Right cardiac atrium (tissue), 5 donors: ENCODE measurements around the gene NUP54. TPM values are rescaled to one million over a fixed set of nuclear protein-coding genes. Genes with fewer than 3 reads are reported as not detected.

Experiments used
- ATAC-seq, 2 donors: fragments of 200-7000 bp; cut with Tn5 transposase; one replicate each; pipeline versions ENCODE4 v1.8.0 to v1.9.1; 2020; ENCODE audit warnings: moderate library complexity in 2 of 2, mild to moderate bottlenecking in 1 of 2
- DNase-seq, 3 donors: peaks; one replicate each; pipeline ENCODE4 v3.0.0-alpha.2; 2020
- H3K27ac ChIP-seq: one replicate; pipeline ENCODE4 v1.5.1; 2013; ENCODE audit warnings: mild to moderate bottlenecking, low read length, control low read depth, moderate library complexity
- H3K27me3 ChIP-seq: one replicate; pipeline ENCODE4 v1.6.1; 2013; ENCODE audit not compliant: control insufficient read depth, insufficient read depth
- H3K4me1 ChIP-seq: one replicate; pipeline ENCODE4 v1.6.1; 2013; ENCODE audit warnings: low read length; ENCODE audit not compliant: control insufficient read depth, insufficient read depth
- H3K4me3 ChIP-seq: one replicate; pipeline ENCODE4 v1.5.1; 2013; ENCODE audit warnings: low read length, control low read depth
- H3K9me3 ChIP-seq: one replicate; pipeline ENCODE4 v1.6.1; 2013; ENCODE audit warnings: low read length; ENCODE audit not compliant: control insufficient read depth
- WGBS: extraction: QIAGEN DNeasy Blood & Tissue Kit; methylation state at CpG from one replicate; pipeline ENCODE4 v1.1.7; 2013; 5-methylcytosine and 5-hydroxymethylcytosine counted together
- intact Hi-C, 4 donors: fragments of 100-400 bp; cut with DNase I; formaldehyde crosslinking; loops; one replicate each; pipeline versions ENCODE4 v1.11.0 to v1.14.0; 2022 to 2023
- long read RNA-seq, 4 donors: library from polyadenylated mRNA; unstranded; transcript quantifications; one replicate each; pipeline ENCODE4 v2.0.0, GENCODE V29; 2020 to 2021
- polyA plus RNA-seq: library from polyadenylated mRNA; stranded (reverse); fragments of 200-250 nt; gene quantifications from one replicate; pipeline ENCODE4 v1.2.3, GENCODE V29; 2013
- total RNA-seq, 4 donors: library from RNA; stranded (reverse); fragmentation: NEBNext Ultra II Directional; extraction: Animal tissue kit (Norgen Biotek cat#: 25700); gene quantifications; one replicate each; pipeline ENCODE4 v1.2.1, GENCODE V29; 2021
- donor health status: healthy with polysubstance abuse.
- donor health status: DM: no; HTN: yes; CAD: no.
- donor health status: DM: no; HTN: no; CAD: no.
- donor health status: DM: no; HTN: yes; CAD: no; lungs with severe emphysema.
- donor health status: DM: yes; HTN: yes; CAD: no.

The NUP54 gene, protein sequence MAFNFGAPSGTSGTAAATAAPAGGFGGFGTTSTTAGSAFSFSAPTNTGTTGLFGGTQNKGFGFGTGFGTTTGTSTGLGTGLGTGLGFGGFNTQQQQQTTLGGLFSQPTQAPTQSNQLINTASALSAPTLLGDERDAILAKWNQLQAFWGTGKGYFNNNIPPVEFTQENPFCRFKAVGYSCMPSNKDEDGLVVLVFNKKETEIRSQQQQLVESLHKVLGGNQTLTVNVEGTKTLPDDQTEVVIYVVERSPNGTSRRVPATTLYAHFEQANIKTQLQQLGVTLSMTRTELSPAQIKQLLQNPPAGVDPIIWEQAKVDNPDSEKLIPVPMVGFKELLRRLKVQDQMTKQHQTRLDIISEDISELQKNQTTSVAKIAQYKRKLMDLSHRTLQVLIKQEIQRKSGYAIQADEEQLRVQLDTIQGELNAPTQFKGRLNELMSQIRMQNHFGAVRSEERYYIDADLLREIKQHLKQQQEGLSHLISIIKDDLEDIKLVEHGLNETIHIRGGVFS
- total RNA-seq = 10 to 100 TPM; 22.9 to 24.9 (median 23.5) TPM
- 11.7 TPM for polyA plus RNA-seq
- long read RNA-seq, donor 1, transcript NUP54-201 (12 exons, 2,367 nt) = major isoform, 15 of 19 reads
- long read RNA-seq, donor 1, partial matches to known transcripts = 2 of 19 reads
- long read RNA-seq, donor 1, other reads (novel, unspliced or antisense) = 0 of 19 reads
- long read RNA-seq, donor 2, partial matches to known transcripts = 0 of 3 reads
- long read RNA-seq, donor 2, other reads (novel, unspliced or antisense) = 0 of 3 reads
- long read RNA-seq, donor 3, transcript NUP54-211 (11 exons, 1,385 nt) = minor isoform, 15 of 81 reads
- long read RNA-seq, donor 3, transcript NUP54-201 (12 exons, 2,367 nt) = major isoform, 44 of 81 reads
- long read RNA-seq, donor 3, partial matches to known transcripts = 2 of 81 reads
- long read RNA-seq, donor 3, other reads (novel, unspliced or antisense) = 17 of 81 reads
- long read RNA-seq, donor 4, partial matches to known transcripts = 0 of 5 reads
- long read RNA-seq, donor 4, other reads (novel, unspliced or antisense) = 2 of 5 reads

DNA sequence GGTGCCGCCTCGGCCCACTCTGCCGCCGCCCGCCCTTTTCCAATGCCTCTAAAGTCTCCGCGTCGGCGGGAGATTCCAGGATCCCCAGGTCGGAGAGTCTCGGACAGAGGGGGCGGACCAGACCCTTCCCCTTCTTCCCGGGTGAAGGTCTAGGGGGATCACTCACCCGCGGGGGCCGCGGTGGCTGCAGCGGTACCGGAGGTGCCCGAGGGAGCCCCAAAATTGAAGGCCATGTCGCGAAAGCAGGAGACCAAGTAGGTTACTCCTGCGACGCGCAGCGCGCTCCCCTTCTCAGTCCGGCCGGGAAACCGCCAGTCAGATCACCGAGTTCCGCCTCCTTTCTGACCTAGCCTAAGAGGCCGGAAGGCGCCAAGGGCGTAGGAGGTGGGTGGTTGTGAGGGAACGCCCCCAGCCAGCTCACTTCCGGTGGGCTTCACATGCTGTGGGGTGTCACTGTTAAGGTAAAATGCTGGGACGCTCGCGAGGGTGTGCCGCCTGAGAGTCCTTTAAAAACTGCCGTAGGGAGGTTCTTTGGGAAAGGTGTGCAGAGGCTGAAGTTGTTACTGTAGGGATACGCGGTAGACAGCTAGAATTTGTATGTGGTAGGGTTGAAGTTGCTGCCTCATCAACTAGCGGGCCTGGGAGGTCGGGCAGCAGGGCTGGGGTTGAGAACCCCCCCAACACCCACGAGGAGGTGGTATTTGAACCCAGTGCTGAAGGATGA is at the start of gene NUP54:
Gene NUP54 (minus strand): TSS at position 256 of the 724 bp plus-strand sequence. CDS start 23 bp downstream, at position 233.
- ATAC-seq (peak; percentile 99 to 100), DNase-seq (peak; percentile 95 to 97 (median 97))
- H3K4me3 ChIP-seq = peak within 1 kb of the TSS; percentile 85
- under 1% methylated on average over 47 of the region's 47 CpGs for WGBS
- H3K27me3 ChIP-seq = no peaks in the 10 kb centered on the region
- H3K9me3 ChIP-seq = no peaks in the 10 kb centered on the region
- H3K27ac ChIP-seq = peak within 1 kb of the TSS; percentile 74
- intact Hi-C loops = loop anchor here in 1 of 4 donors (2.0 kb wide), 1 partner anchor 64 kb away; the partner anchor contains the start of gene SCARB2
- no peaks in the 10 kb centered on the region for H3K4me1 ChIP-seq

DNA sequence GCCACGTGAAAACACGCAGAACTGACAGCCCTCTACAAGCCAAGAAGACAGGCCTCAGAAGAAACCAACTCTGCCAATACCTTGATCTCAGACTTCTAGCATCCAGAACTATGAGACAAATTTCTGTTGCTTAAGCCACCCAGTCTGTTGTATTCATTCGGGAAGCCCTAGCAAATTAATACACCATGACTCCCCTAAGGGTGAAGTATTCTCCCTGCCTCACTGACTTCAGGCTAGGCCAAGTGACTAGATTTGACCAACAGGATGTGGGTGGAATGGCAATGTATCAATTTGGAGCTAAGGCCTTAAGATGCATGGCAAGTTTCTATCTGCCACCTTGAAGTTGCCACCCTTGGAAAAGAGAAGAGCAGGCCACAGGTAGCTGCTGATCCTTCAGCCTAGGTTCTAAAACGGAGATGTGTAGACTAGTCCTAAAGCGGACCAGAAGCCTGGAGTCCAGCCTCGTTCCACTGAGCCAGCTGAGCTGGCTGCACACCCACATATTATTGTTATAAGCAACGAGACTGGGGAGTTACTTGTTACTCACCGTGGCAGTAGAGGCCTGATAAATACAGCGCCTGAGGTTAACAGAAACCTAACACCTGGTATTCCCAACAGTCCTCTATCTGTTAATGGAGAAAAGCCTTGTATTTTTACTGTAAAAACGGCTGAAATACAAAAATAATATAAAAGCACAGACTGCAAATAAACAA is 49.0 kb upstream of the NUP54 start:
- H3K9me3 ChIP-seq = no peaks in the 10 kb centered on the region
- peak overlapping the region; percentile 18 for H3K27ac ChIP-seq
- H3K4me1 ChIP-seq = peaks cover 40% of the 10 kb centered on the region
- WGBS = 63% methylated on average over 10 of the region's 10 CpGs
- DNase-seq (no peak), ATAC-seq (no peak)
- H3K4me3 ChIP-seq = no peak overlapping the region
- no peaks in the 10 kb centered on the region for H3K27me3 ChIP-seq
- intact Hi-C loops = no loop called here

DNA sequence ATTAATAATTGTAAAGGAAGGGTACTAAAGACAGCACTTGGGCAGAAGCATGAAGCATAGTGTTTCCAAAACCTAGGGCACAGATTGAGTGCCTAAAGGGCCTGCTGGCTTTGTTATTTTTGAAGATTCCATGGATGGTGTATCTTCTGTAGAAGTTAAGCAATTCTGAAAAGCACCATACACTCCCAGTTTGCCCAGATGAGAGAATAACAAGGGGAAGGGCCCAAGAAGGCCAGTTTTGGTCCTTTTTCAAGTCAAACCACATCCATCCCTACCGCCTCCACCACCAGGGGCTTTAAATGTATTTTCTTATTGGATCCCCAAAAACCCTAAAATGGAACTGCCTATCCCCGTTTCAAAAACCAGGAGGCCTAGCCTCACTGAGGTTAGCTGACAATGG is 48.2 kb upstream of the NUP54 start:
- Histone ChIP-seq H3K4me1 (peaks cover 40% of the 10 kb centered on the region), H3K9me3 (no peaks in the 10 kb centered on the region), H3K27ac (peak overlapping the region; percentile 18), H3K27me3 (no peaks in the 10 kb centered on the region), H3K4me3 (no peak overlapping the region)
- intact Hi-C loops = no loop called here
- DNase-seq (no peak), ATAC-seq (no peak)
- 100% methylated on average over 2 of the region's 2 CpGs for WGBS

DNA sequence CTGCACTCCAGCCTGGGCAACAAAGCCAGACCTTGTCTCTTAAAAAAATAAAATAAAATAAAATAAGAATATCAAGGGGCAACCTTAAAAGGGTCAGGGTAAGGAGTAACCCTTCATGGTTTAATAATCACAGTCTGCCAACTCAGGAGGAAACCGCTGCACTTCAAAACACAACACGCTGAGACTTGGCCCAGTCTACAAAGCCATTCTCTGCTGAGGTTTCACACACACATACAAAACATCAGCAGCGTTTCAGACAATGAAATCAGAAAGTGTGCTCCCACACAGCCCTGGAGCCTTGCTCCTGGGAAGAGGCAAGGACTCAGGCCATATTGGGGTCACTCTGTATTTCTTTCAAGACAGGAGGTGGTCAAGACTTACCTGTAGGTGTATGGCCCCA is 47.1 kb upstream of the NUP54 start:
- peak overlapping the region; percentile 53 for H3K27ac ChIP-seq
- no peak for ATAC-seq
- DNase-seq = no peak
- peaks cover 35% of the 10 kb centered on the region for H3K4me1 ChIP-seq
- no peaks in the 10 kb centered on the region for H3K9me3 ChIP-seq
- intact Hi-C loops = no loop called here
- no peak overlapping the region for H3K4me3 ChIP-seq
- H3K27me3 ChIP-seq = no peaks in the 10 kb centered on the region
- WGBS = 68% methylated on average over 3 of the region's 3 CpGs

DNA sequence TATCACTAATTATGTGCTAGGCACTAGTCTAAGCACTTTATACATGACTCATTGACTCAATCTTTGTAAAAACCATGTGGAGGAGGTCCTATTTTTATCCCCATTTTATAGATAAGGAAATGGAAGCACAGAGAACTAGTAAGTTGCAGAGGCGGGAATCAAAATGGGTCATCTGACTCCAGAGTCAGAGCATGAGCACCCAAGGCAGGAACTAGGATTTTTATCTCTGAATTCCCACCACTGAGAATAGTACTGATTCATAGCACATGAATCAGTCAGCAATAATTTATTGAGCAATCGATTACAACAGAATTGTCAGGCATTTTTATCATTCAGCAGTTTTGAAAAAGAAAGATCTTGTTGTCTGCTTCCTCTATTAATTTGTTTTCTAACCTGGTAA is 46.1 kb upstream of the NUP54 start:
- DNase-seq = peak in 1 of 3 donors; percentile 23
- 33% methylated on average over 2 of the region's 2 CpGs for WGBS
- Histone ChIP-seq H3K27me3 (no peaks in the 10 kb centered on the region), H3K9me3 (no peaks in the 10 kb centered on the region), H3K27ac (no peak overlapping the region), H3K4me3 (no peak overlapping the region), H3K4me1 (peaks cover 30% of the 10 kb centered on the region)
- ATAC-seq = peak; percentile 75 to 88
- intact Hi-C loops = no loop called here

DNA sequence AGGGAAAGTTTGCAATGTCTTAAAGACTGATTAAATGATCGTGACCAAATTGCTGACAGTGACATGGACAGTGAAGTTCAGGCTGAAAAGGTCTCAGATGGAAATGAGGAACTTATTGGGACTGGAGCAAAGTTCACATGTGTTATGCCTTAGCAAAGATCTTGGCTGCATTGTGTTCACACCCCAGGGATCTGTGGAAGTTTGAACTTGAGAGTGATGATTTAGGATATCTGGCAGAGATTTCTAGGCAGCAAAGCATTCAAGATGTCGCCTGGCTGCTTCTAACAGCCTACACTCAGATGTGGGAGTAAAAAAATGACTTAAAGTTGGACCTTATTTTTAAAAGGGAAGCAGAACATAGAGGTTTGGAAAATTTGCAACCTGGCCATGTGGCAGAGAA is 44.0 kb upstream of the NUP54 start:
- DNase-seq = no peak
- Histone ChIP-seq H3K9me3 (no peaks in the 10 kb centered on the region), H3K4me1 (peaks cover 20% of the 10 kb centered on the region), H3K4me3 (no peak overlapping the region), H3K27ac (no peak overlapping the region), H3K27me3 (no peaks in the 10 kb centered on the region)
- 73% methylated on average over 2 of the region's 2 CpGs for WGBS
- intact Hi-C loops = no loop called here
- no peak for ATAC-seq

DNA sequence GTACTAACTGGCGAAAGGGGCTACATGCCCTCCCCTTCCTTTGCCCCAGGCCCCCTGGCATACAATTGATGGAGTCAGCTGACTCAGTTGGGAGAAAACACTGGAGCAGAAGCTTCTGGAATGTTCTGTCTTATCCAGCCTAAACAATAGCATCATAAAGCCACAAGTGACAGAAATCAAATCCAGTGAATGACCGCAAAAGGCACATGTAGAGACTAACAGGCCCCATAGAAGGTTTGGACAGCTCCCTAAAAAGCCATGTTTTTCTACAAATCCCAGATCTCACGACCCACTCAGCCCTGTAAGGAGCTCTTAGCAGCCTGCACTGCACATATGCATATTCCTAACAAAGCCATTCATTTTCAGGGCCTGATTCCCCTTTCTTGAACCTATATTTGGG is 40.4 kb upstream of the NUP54 start:
- Histone ChIP-seq H3K27me3 (no peaks in the 10 kb centered on the region), H3K27ac (no peak overlapping the region), H3K4me1 (peaks cover 7% of the 10 kb centered on the region), H3K9me3 (no peaks in the 10 kb centered on the region), H3K4me3 (no peak overlapping the region)
- ATAC-seq = no peak
- intact Hi-C loops = loop anchor here in 3 of 4 donors (5.0 to 10.0 kb wide), 3 partner anchors 64 to 316 kb away; partner anchors contain the start of genes FAM47E (in 1 of the 3) and STBD1 (in 1 of the 3)
- no peak for DNase-seq
- 80% methylated on average over 3 of the region's 3 CpGs for WGBS

DNA sequence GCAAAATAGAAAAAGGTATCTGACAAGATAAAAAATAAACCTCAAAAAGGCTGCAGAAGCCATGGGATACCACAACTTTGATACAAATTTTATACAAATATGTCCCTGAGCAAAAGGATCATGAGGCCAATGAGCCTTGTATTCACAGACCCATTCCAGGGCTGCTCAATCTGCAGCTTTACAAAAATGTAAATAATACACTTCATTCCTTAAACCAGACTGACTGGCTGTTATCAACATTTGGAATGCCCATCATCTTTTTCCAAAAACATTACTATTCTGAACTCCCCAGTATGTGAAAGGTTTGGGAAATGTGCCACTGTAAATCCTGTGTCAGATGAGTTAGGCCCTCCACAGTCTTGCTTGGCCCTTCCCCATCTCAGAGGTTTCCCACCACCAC is 40.0 kb upstream of the NUP54 start:
- H3K27me3 ChIP-seq = no peaks in the 10 kb centered on the region
- H3K27ac ChIP-seq = no peak overlapping the region
- H3K4me3 ChIP-seq = no peak overlapping the region
- DNase-seq (no peak), ATAC-seq (peak in 1 of 2 donors; percentile 36)
- no peaks in the 10 kb centered on the region for H3K9me3 ChIP-seq
- peaks cover 7% of the 10 kb centered on the region for H3K4me1 ChIP-seq
- intact Hi-C loops = loop anchor here in 3 of 4 donors (5.0 to 10.0 kb wide), 3 partner anchors 64 to 317 kb away; partner anchors contain the start of genes FAM47E (in 1 of the 3) and STBD1 (in 1 of the 3)

DNA sequence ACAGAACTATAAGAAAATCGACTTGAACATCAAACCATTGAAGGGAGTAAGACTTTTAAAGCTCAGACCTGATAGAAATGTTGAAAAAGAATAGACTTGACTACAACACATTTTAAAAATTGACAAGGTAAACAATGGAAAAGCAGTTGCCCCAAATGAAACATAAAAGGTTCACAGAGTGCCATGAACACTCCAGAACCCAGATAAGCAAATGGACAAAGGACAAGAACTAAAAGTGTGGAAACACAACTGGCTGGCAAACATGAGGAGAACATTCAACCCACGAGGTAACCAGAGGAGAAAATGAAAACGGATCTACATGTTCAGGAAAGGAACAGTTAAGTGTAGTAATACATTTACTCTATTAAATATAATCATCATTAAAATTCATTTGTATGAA is 39.0 kb upstream of the NUP54 start:
- WGBS = 41% methylated on average over 3 of the region's 3 CpGs
- Histone ChIP-seq H3K9me3 (no peaks in the 10 kb centered on the region), H3K4me1 (peaks cover 4% of the 10 kb centered on the region), H3K27ac (no peak overlapping the region), H3K4me3 (no peak overlapping the region), H3K27me3 (no peaks in the 10 kb centered on the region)
- ATAC-seq (peak in 1 of 2 donors; percentile 40), DNase-seq (no peak)
- intact Hi-C loops = loop anchor here in 3 of 4 donors (5.0 to 10.0 kb wide), 3 partner anchors 65 to 318 kb away; partner anchors contain the start of genes FAM47E (in 1 of the 3) and STBD1 (in 1 of the 3)

DNA sequence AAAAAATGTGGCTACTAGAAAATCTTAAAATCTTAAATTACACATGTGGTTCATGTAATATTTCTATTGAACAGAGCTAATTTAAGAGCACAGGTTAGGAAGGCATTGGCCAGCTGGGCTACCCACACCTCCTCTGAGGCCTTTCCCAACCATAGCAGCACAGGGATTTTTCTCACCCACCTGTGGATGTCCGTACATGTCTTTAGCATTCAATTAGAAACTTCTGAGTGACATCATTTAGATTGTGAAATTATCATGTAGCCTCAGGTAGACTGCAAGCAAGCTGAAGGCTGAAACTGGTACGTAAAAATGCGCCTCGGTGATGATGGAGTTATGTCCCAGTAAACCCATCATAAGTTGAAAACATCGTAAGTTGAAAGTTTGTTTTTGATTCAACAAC is 34.3 kb upstream of the NUP54 start:
- H3K27ac ChIP-seq = no peak overlapping the region
- H3K4me1 ChIP-seq = peaks cover 6% of the 10 kb centered on the region
- intact Hi-C loops = loop anchor here in 3 of 4 donors (5.0 to 10.0 kb wide), 3 partner anchors 65 to 322 kb away; partner anchors contain the start of gene STBD1 (in 1 of the 3)
- no peaks in the 10 kb centered on the region for H3K27me3 ChIP-seq
- H3K9me3 ChIP-seq = no peaks in the 10 kb centered on the region
- WGBS = 93% methylated on average over 5 of the region's 5 CpGs
- H3K4me3 ChIP-seq = no peak overlapping the region
- DNase-seq (no peak), ATAC-seq (no peak)
